PC-3 (cell line): ENCODE data around the gene C7orf57.

Source experiments
- CTCF ChIP-seq: fragments of 300-600 bp; sonication (generic); conservative IDR thresholded peaks from 2 replicates; pipeline ENCODE4 v1.5.1; 2017; ENCODE audit warnings: antibody characterized with exemption, low read depth, mild to moderate bottlenecking, low read length
- EZH2 ChIP-seq: fragments of 300-600 bp; sonication (generic); IDR thresholded peaks from one replicate; pipeline ENCODE4 v1.6.1; 2017; ENCODE audit warnings: antibody characterized with exemption, mild to moderate bottlenecking, low read length; ENCODE audit not compliant: unreplicated experiment

DNA sequence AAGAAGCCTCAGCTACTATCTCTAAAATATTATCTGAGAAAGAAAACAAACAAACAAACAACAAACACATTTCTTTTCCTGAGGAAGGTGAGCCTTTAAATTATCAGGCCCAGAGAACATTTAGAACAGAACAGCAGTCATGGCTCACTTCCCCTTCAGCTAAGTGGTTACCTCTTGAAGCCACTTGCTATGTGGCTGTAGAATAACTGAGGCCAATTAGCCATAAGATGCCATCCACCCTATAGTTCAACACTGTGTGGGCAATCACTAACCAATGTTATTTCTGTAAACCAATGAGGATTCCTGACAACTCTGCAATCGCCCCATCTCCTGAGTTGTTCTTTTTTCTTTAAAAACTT lies 50.1 kb downstream of the C7orf57 start:
- no peak for TF ChIP-seq CTCF
- no peak for TF ChIP-seq EZH2
